A673 (cell line): ENCODE data around the gene CACHD1. TPM values are rescaled to one million over a fixed set of nuclear protein-coding genes. Genes with fewer than 3 reads are reported as not detected.

Experiments used
- BruUV-seq: library from RNA; stranded (reverse); fragments of 400-500 nt; replicated peaks from 2 replicates; lab custom pipeline; 2021; lab: Mats Ljungman, UMichigan
- CTCF ChIA-PET: fragments of 300-600 bp; sonication (Branson Sonifier 250); formaldehyde crosslinking; loops from one replicate; lab custom pipeline; 2022; ENCODE audit warnings: antibody characterized with exemption; lab: Charles Lee
- POLR2A ChIA-PET: fragments of 300-600 bp; sonication (Branson Sonifier 250); formaldehyde crosslinking; loops from one replicate; lab custom pipeline; 2022; ENCODE audit warnings: antibody characterized with exemption; ENCODE audit not compliant: low non-redundant PET; lab: Charles Lee
- DNase-seq: peaks from one replicate; pipeline ENCODE4 v3.0.0-alpha.2; 2015; ENCODE audit warnings: low spot score
- H3K27ac ChIP-seq: fragments of 200-600 bp; sonication (generic); 2 replicates; pipeline ENCODE4 v1.5.1; 2016; ENCODE audit warnings: mixed run types, low read depth, mild to moderate bottlenecking, mixed read lengths, antibody characterized with exemption, low read length; ENCODE audit not compliant: poor library complexity, severe bottlenecking
- H3K27me3 ChIP-seq: fragments of 200-600 bp; sonication (generic); replicated peaks from 2 replicates; pipeline ENCODE4 v1.6.1; 2017; ENCODE audit warnings: mixed run types, low read depth, mild to moderate bottlenecking, mixed read lengths, antibody characterized with exemption, low read length; ENCODE audit not compliant: insufficient read depth, poor library complexity
- H3K36me3 ChIP-seq: fragments of 200-600 bp; sonication (generic); 2 replicates; pipeline ENCODE4 v1.6.1; 2016; ENCODE audit warnings: mixed run types, mild to moderate bottlenecking, mixed read lengths, antibody characterized with exemption, low read length; ENCODE audit not compliant: insufficient read depth, poor library complexity, severe bottlenecking
- H3K4me1 ChIP-seq: fragments of 200-600 bp; sonication (generic); 2 replicates; pipeline ENCODE4 v1.6.1; 2017; ENCODE audit warnings: mixed run types, mild to moderate bottlenecking, mixed read lengths, antibody characterized with exemption, low read length; ENCODE audit not compliant: insufficient read depth, poor library complexity, severe bottlenecking
- H3K4me3 ChIP-seq: fragments of 200-600 bp; sonication (generic); 2 replicates; pipeline ENCODE4 v1.5.1; 2016; ENCODE audit warnings: low read depth, mixed run types, mild to moderate bottlenecking, mixed read lengths, low read length; ENCODE audit not compliant: poor library complexity, severe bottlenecking
- H3K9me3 ChIP-seq: fragments of 200-600 bp; sonication (generic); 2 replicates; pipeline ENCODE4 v1.6.1; 2016; ENCODE audit warnings: mixed run types, low read depth, mild to moderate bottlenecking, mixed read lengths, antibody characterized with exemption, low read length; ENCODE audit not compliant: poor library complexity, severe bottlenecking
- EZH2 ChIP-seq: fragments of 200-600 bp; sonication (generic); IDR thresholded peaks from 2 replicates; pipeline ENCODE4 v1.6.1; 2017; ENCODE audit warnings: borderline replicate concordance, low read depth, mild to moderate bottlenecking, mixed read lengths, antibody characterized with exemption, low read length; ENCODE audit not compliant: poor library complexity, severe bottlenecking
- intact Hi-C: fragments of 100-400 bp; cut with micrococcal nuclease; formaldehyde crosslinking; loops from one replicate; pipeline ENCODE4 v1.10.0; 2022; ENCODE audit not compliant: unreplicated experiment
- total RNA-seq: library from RNA; stranded (reverse); gene quantifications from 2 replicates; pipeline ENCODE4 v1.2.3, GENCODE V29; 2021
- TF ChIP-seq, protein P1 (sequence below): fragments of 300-800, 200-600 bp; sonication (generic); conservative IDR thresholded peaks from 2 replicates; pipeline ENCODE4 v1.5.1; 2017; ENCODE audit warnings: low read depth, mild to moderate bottlenecking, antibody characterized with exemption, low read length, moderate library complexity, mixed read lengths

Gene CACHD1
- total RNA-seq, 1 experiment from 2014 or later = 39.2 TPM

DNA sequence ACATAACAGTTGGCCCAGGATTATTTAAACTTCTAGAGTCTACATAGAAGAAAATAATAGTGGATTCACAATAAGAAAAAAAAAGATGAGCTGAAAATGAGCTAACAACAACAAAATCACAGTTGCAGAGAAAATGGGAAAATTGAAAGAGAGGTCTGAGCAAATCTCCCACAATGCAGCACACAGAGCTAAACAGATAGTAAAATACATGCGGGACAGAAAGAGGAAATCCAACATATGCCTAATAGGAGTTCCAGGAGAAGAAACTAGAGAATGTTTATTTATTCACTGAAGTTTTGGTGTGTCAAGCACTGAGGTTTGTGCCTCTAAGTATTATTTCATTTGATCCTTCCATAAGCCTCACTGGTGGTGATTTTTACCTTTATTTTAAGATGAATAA is 45.5 kb upstream of the CACHD1 start:
- Histone ChIP-seq H3K4me1 (no peaks in the 10 kb centered on the region), H3K4me3 (no peak overlapping the region), H3K27me3 (no peaks in the 10 kb centered on the region), H3K27ac (no peak overlapping the region), H3K9me3 (no peaks in the 10 kb centered on the region), H3K36me3 (no peaks in the 10 kb centered on the region)
- intact Hi-C loops = no loop called here
- no peak for DNase-seq
- ChIA-PET POLR2A (no interaction called here), CTCF (no interaction called here)
- no peak for TF ChIP-seq EZH2
- TF ChIP-seq, protein P1, sequence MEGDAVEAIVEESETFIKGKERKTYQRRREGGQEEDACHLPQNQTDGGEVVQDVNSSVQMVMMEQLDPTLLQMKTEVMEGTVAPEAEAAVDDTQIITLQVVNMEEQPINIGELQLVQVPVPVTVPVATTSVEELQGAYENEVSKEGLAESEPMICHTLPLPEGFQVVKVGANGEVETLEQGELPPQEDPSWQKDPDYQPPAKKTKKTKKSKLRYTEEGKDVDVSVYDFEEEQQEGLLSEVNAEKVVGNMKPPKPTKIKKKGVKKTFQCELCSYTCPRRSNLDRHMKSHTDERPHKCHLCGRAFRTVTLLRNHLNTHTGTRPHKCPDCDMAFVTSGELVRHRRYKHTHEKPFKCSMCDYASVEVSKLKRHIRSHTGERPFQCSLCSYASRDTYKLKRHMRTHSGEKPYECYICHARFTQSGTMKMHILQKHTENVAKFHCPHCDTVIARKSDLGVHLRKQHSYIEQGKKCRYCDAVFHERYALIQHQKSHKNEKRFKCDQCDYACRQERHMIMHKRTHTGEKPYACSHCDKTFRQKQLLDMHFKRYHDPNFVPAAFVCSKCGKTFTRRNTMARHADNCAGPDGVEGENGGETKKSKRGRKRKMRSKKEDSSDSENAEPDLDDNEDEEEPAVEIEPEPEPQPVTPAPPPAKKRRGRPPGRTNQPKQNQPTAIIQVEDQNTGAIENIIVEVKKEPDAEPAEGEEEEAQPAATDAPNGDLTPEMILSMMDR = no peak
- BruUV-seq = no TSS peak

DNA sequence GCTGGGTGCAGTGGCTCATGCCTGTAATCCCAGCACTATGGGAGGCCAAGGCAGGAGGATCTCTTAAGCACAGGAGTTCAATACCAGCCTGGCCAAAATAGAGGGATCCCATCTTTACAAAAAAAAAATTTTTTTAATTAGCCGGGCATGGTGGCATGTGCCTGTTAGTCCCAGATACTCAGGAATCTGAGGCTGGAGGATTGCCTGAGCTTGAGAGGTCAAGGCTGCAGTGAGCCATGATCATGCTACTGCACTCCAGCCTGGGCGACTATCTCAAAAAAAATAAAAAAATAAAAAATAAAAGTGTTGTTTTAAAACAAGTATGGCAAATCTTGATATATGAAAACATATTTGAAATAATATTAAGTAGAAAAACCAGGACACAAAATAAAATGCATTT is 44.4 kb upstream of the CACHD1 start:
- intact Hi-C loops = no loop called here
- BruUV-seq = no TSS peak
- TF ChIP-seq EZH2 = no peak
- TF ChIP-seq, protein P1 = no peak
- H3K27me3 ChIP-seq = no peaks in the 10 kb centered on the region
- ChIA-PET POLR2A (no interaction called here), CTCF (no interaction called here)
- DNase-seq = no peak
- no peaks in the 10 kb centered on the region for H3K4me1 ChIP-seq
- H3K27ac ChIP-seq = no peak overlapping the region
- H3K4me3 ChIP-seq = no peak overlapping the region
- H3K36me3 ChIP-seq = no peaks in the 10 kb centered on the region
- no peaks in the 10 kb centered on the region for H3K9me3 ChIP-seq

DNA sequence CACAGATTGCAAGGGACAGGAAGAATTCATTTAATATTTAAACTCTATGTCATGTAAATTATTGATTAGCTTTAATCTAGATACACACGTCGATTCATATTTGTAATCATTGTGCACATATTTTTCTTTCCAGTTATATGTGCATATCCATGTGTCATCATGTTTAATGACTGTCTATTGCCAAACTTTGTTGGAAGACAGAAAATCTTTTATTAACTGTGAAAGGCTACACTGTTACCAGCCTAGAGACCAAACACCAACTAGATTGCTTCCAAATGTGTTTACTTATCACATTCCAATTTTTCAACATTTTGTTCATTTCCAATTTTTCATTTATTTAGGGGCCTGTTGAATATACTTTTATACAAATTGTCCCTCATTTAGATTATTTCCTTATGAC is 43.2 kb upstream of the CACHD1 start:
- intact Hi-C loops = no loop called here
- Histone ChIP-seq H3K4me1 (no peaks in the 10 kb centered on the region), H3K36me3 (no peaks in the 10 kb centered on the region), H3K9me3 (no peaks in the 10 kb centered on the region), H3K27ac (no peak overlapping the region), H3K27me3 (no peaks in the 10 kb centered on the region), H3K4me3 (no peak overlapping the region)
- TF ChIP-seq, protein P1 = no peak
- TF ChIP-seq EZH2 = no peak
- ChIA-PET CTCF (no interaction called here), POLR2A (no interaction called here)
- DNase-seq = no peak
- no TSS peak for BruUV-seq
